ENCODE measurements around the gene CYLD.

DNA sequence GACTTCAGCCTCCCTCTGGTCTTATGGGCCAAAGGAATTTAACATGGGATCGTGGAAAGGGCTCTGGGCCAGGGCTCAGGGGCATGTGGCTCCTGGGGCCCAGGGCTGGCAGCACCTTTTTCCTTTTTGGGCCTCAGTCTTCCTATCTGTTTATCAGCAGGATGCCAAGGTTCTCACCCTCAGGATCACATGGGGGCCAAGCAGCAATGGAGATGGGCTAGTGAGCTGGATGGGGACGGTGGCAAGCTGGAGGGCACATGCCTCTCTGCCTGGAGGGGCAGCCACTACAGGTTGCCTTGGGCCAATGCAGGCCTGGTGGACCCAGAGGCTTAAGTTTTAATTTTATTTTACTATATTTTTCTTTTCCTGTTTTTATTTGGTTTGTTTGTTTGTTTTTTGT is 95.4 kb downstream of the CYLD start:
- no peak for TF ChIP-seq EP300 (IDR thresholded peaks at IDR 0.05; ENCODE audit: low read depth)
- TF ChIP-seq, protein P1, sequence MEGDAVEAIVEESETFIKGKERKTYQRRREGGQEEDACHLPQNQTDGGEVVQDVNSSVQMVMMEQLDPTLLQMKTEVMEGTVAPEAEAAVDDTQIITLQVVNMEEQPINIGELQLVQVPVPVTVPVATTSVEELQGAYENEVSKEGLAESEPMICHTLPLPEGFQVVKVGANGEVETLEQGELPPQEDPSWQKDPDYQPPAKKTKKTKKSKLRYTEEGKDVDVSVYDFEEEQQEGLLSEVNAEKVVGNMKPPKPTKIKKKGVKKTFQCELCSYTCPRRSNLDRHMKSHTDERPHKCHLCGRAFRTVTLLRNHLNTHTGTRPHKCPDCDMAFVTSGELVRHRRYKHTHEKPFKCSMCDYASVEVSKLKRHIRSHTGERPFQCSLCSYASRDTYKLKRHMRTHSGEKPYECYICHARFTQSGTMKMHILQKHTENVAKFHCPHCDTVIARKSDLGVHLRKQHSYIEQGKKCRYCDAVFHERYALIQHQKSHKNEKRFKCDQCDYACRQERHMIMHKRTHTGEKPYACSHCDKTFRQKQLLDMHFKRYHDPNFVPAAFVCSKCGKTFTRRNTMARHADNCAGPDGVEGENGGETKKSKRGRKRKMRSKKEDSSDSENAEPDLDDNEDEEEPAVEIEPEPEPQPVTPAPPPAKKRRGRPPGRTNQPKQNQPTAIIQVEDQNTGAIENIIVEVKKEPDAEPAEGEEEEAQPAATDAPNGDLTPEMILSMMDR (IDR thresholded peaks at IDR 0.05): no peak

All from transverse colon (tissue), 3 donors.